ENCODE data around the gene KRCC1.

DNA sequence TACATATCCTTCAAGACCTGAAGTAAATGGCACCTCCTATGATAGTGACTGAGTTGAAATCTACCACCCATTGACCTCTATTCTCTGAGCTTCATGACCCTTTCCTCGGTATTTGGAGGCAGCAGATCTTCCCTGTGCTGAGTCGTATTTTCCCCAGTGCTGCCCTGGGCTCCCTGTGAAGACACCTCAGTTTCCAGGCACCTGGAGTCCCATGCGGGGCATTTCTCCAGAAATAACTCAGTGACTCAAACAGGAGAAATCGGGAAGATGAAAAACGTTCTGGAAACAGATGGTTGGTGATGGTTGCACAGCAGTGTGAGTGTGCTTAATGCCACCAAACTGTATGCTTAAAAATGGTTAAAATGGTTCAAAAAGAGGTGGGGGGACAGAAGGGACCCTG, 30.0 kb upstream of the KRCC1 start:
- TF ChIP-seq, protein P1, sequence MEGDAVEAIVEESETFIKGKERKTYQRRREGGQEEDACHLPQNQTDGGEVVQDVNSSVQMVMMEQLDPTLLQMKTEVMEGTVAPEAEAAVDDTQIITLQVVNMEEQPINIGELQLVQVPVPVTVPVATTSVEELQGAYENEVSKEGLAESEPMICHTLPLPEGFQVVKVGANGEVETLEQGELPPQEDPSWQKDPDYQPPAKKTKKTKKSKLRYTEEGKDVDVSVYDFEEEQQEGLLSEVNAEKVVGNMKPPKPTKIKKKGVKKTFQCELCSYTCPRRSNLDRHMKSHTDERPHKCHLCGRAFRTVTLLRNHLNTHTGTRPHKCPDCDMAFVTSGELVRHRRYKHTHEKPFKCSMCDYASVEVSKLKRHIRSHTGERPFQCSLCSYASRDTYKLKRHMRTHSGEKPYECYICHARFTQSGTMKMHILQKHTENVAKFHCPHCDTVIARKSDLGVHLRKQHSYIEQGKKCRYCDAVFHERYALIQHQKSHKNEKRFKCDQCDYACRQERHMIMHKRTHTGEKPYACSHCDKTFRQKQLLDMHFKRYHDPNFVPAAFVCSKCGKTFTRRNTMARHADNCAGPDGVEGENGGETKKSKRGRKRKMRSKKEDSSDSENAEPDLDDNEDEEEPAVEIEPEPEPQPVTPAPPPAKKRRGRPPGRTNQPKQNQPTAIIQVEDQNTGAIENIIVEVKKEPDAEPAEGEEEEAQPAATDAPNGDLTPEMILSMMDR (IDR thresholded peaks at IDR 0.05) = no peak
- TF ChIP-seq, protein P2, sequence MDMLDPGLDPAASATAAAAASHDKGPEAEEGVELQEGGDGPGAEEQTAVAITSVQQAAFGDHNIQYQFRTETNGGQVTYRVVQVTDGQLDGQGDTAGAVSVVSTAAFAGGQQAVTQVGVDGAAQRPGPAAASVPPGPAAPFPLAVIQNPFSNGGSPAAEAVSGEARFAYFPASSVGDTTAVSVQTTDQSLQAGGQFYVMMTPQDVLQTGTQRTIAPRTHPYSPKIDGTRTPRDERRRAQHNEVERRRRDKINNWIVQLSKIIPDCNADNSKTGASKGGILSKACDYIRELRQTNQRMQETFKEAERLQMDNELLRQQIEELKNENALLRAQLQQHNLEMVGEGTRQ (IDR thresholded peaks at IDR 0.05) = no peak
- TF ChIP-seq POLR2A (IDR thresholded peaks at IDR 0.05; ENCODE audit: low read length) (no peak), EP300 (IDR thresholded peaks at IDR 0.05) (no peak), JUN (IDR thresholded peaks at IDR 0.05) (no peak), TFCP2L1 (CRISPR knock-in tag; IDR thresholded peaks at IDR 0.05) (no peak)

All from A549 (cell line).